Tibial nerve (tissue), 4 donors: ENCODE data around the gene ARHGAP23.
"Not testable (repeated sequence)": the region's sequence is repeated elsewhere in the genome, so short reads cannot be mapped to it uniquely, and the experiment has no call there.

Source experiments
- CTCF ChIP-seq, 5 experiments: fragments of 200-600 bp in 3 of 5; fragments of 450-650 bp in 2 of 5; sonication (generic) in 3 of 5; IDR thresholded peaks; one replicate each; pipeline ENCODE4 v1.5.1; 2016 to 2019; ENCODE audit warnings: antibody characterized with exemption in 5 of 5, mild to moderate bottlenecking in 3 of 5, moderate library complexity in 2 of 5
- EP300 ChIP-seq, 2 donors: sonication (generic); formaldehyde crosslinking; IDR thresholded peaks; one replicate each; pipeline ENCODE4 v1.6.1; 2017; ENCODE audit warnings: antibody characterized with exemption in 2 of 2, mild to moderate bottlenecking in 1 of 2

DNA sequence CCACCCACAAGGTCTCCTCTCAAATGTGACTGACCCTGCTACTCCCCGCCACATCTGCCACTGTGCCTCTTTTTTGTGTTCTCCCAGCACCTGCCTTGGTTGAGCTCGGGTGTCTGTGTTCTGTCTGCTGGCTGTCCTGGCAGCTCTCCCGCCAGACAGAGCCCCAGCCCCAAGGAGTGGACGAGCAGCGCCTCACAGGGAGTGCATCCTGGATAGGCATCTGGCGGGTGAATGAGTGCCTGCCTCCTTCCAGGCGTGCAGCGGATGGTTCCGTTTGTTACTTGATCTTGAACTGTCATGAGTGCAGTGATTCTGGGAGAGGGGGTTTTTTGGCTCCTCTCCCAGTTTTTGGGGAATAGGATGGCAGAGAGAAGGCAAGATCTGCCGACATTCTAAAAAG is 99.9 kb downstream of the ARHGAP23 start:
- not testable (repeated sequence) for TF ChIP-seq CTCF, EP300 (IDR thresholded peaks at IDR 0.05)
